ENCODE results near the gene PLET1. TPM values are rescaled to one million over a fixed set of nuclear protein-coding genes. Genes with fewer than 3 reads are reported as not detected.

The PLET1 gene
- total and polyA plus RNA-seq, 2 of the 4 experiments (the other 2 are of a cell fraction) = not detected

- H3K79me1 ChIP-seq (ENCODE audit: low read depth in 1 of 2, low read length in 2 of 2) = no peaks in the 10 kb centered on the region
- no peak overlapping the region for H2BK20ac ChIP-seq (ENCODE audit: low read depth, low read length)
- no peak overlapping the region for H2BK120ac ChIP-seq (ENCODE audit: low read depth, low read length)
- CTCF ChIA-PET = no interaction called here
- no peak overlapping the region for H3K27ac ChIP-seq (ENCODE audit: insufficient read depth, low read length)
- WGBS, 2 experiments (ENCODE audit: extremely low coverage in 2 of 2, insufficient read length in 1 of 2) = 100% methylated on average over 2 of the region's 7 CpGs
- ATAC-seq (ENCODE audit: low read depth) (no peak), DNase-seq (no peak)
- no peak overlapping the region for H3K4ac ChIP-seq (ENCODE audit: low read depth, low read length)
- no peaks in the 10 kb centered on the region for H3K9me3 ChIP-seq (ENCODE audit: control insufficient read depth, insufficient read depth, low read length)
- no peak overlapping the region for H3K4me3 ChIP-seq (ENCODE audit: insufficient read depth, low read depth, low read length)
- BruUV-seq (replicated peaks) = no TSS peak
- H3K9me1 ChIP-seq (ENCODE audit: insufficient read depth, low read length) = no peaks in the 10 kb centered on the region
- no peak overlapping the region for H2AFZ ChIP-seq (replicated peaks; ENCODE audit: low read length, poor library complexity)
- no peak overlapping the region for H3K14ac ChIP-seq (replicated peaks; ENCODE audit: low read depth, low read length)
- H2AK5ac ChIP-seq (ENCODE audit: low read depth, low read length) = no peak overlapping the region
- no peak overlapping the region for H4K5ac ChIP-seq (ENCODE audit: low read depth, low read length)
- H3K4me2 ChIP-seq (ENCODE audit: low read depth, low read length) = no peak overlapping the region
- H2AK9ac ChIP-seq (replicated peaks; ENCODE audit: low read depth, low read length, poor library complexity) = no peak overlapping the region
- no peak overlapping the region for H3K23ac ChIP-seq (ENCODE audit: low read depth, low read length)
- no peak overlapping the region for H3K9ac ChIP-seq (ENCODE audit: low read depth, low read length)
- no peak overlapping the region for H3K56ac ChIP-seq (ENCODE audit: extremely low read depth, insufficient read depth, low read length)
- no peak overlapping the region for H3K18ac ChIP-seq (ENCODE audit: low read depth, low read length)
- intact Hi-C loops (cut with micrococcal nuclease) (no loop called here), in situ Hi-C loops (cut with MboI; ENCODE audit: low sequenced_read_pairs) (loop anchor here (10.0 kb wide), 1 partner anchor 159 kb away; no protein-coding TSS in a partner anchor), dilution Hi-C loops (cut with HindIII; ENCODE audit: low sequenced_read_pairs, unreplicated experiment) (no loop called here)
- no peak overlapping the region for H4K8ac ChIP-seq (ENCODE audit: low read depth in 2 of 2, low read length in 2 of 2)
- no peak overlapping the region for H2BK15ac ChIP-seq (ENCODE audit: low read depth, low read length)
- no peaks in the 10 kb centered on the region for H3K27me3 ChIP-seq (ENCODE audit: control insufficient read depth, insufficient read depth, low read length)
- TF ChIP-seq NFE2L2 (IDR thresholded peaks at IDR 0.05; ENCODE audit: low read depth, low read length) = no peak
- TF ChIP-seq ELK1 (IDR thresholded peaks at IDR 0.05; ENCODE audit: borderline replicate concordance, low read depth, low read length) = no peak
- TF ChIP-seq CHD1 (IDR thresholded peaks at IDR 0.05; ENCODE audit: low read depth, low read length) = no peak
- no peak for TF ChIP-seq MAFK (IDR thresholded peaks at IDR 0.05; ENCODE audit: low read depth, low read length)
- TF ChIP-seq BHLHE40 (IDR thresholded peaks at IDR 0.05; ENCODE audit: low read depth, low read length) = no peak
- TF ChIP-seq RAD21 (IDR thresholded peaks at IDR 0.05; ENCODE audit: low read length) = no peak
- TF ChIP-seq MXI1 (IDR thresholded peaks at IDR 0.05; ENCODE audit: borderline replicate concordance, low read depth, low read length) = no peak
- TF ChIP-seq FOS (IDR thresholded peaks at IDR 0.05; ENCODE audit: low read depth, low read length) = no peak
- TF ChIP-seq USF2 (IDR thresholded peaks at IDR 0.05; ENCODE audit: low read depth, low read length) = no peak
- TF ChIP-seq CTCF (conservative IDR thresholded peaks at IDR 0.05; ENCODE audit: low read depth, low read length) = no peak
- no peak overlapping the region for H4K91ac ChIP-seq (ENCODE audit: insufficient read depth, low read depth, low read length)
- POLR2A ChIA-PET (ENCODE audit: unreplicated experiment) = no interaction called here
- no peaks in the 10 kb centered on the region for H3K4me1 ChIP-seq (ENCODE audit: control insufficient read depth, insufficient read depth, low read length)
- H2BK5ac ChIP-seq (ENCODE audit: low read depth, low read length, poor library complexity, severe bottlenecking) = no peak overlapping the region
- no peaks in the 10 kb centered on the region for H3K36me3 ChIP-seq (ENCODE audit: control insufficient read depth, insufficient read depth, low read length)
- no peaks in the 10 kb centered on the region for H4K20me1 ChIP-seq (ENCODE audit: insufficient read depth, low read length)
Observed at GRCh38 chr11:112274007-112274783, 13.5 kb upstream of the PLET1 start.
